Measurements from ENCODE around the gene CYP3A7.
"Not testable (repeated sequence)": the region's sequence is repeated elsewhere in the genome, so short reads cannot be mapped to it uniquely, and the experiment has no call there.

The CYP3A7 gene

GRCh38 chr7:99734987-99735386, at the start of gene CYP3A7:
CYP3A7 (minus strand) TSS chr7:99735196; CDS start chr7:99735093, 103 bp downstream.
- Mint-ChIP-seq H3K27me3 (ENCODE audit: low read depth) (no peaks in the 10 kb centered on the region), H3K36me3 (ENCODE audit: low read depth) (peaks cover 3% of the 10 kb centered on the region), H3K27ac (no peak within 1 kb of the TSS), H3K9me3 (no peaks in the 10 kb centered on the region), H3K4me1 (ENCODE audit: low read depth) (peaks cover 5% of the 10 kb centered on the region), H3K4me3 (no peak within 1 kb of the TSS)

GRCh38 chr7:99784007-99784406, 49.0 kb upstream of the CYP3A7 start, which contains the start of gene CYP3A4:
CYP3A4 (minus strand) TSS chr7:99784184; CDS start chr7:99784081, 103 bp downstream.
- Mint-ChIP-seq H3K27me3 (ENCODE audit: low read depth) (peaks cover 3% of the 10 kb centered on the region), H3K36me3 (ENCODE audit: low read depth) (no peaks in the 10 kb centered on the region), H3K9me3 (no peaks in the 10 kb centered on the region), H3K4me1 (ENCODE audit: low read depth) (peaks cover 7% of the 10 kb centered on the region), H3K4me3 (no peak within 1 kb of the TSS), H3K27ac (no peak within 1 kb of the TSS)

- no peaks in the 10 kb centered on the region for H3K36me3 Mint-ChIP-seq (ENCODE audit: low read depth)
- no peak overlapping the region for H3K4me3 Mint-ChIP-seq
- no peaks in the 10 kb centered on the region for H3K9me3 Mint-ChIP-seq
- peaks cover 4% of the 10 kb centered on the region for H3K27me3 Mint-ChIP-seq (ENCODE audit: low read depth)
- H3K27ac Mint-ChIP-seq, result no peak overlapping the region
- no peaks in the 10 kb centered on the region for H3K4me1 Mint-ChIP-seq (ENCODE audit: low read depth)
Measured at GRCh38 chr7:99782012-99782953, 47.3 kb upstream of the CYP3A7 start.

GRCh38 chr7:99780588-99780987, 45.6 kb upstream of the CYP3A7 start:
- no peaks in the 10 kb centered on the region for H3K4me1 Mint-ChIP-seq (ENCODE audit: low read depth)
- H3K27me3 Mint-ChIP-seq (ENCODE audit: low read depth), result peaks cover 15% of the 10 kb centered on the region
- no peak overlapping the region for H3K4me3 Mint-ChIP-seq
- no peaks in the 10 kb centered on the region for H3K36me3 Mint-ChIP-seq (ENCODE audit: low read depth)
- H3K9me3 Mint-ChIP-seq, result no peaks in the 10 kb centered on the region
- no peak overlapping the region for H3K27ac Mint-ChIP-seq

GRCh38 chr7:99779949-99780348, 45.0 kb upstream of the CYP3A7 start:
- Mint-ChIP-seq H3K9me3 (no peaks in the 10 kb centered on the region), H3K27ac (no peak overlapping the region), H3K27me3 (ENCODE audit: low read depth) (peaks cover 21% of the 10 kb centered on the region), H3K4me1 (ENCODE audit: low read depth) (no peaks in the 10 kb centered on the region), H3K4me3 (no peak overlapping the region), H3K36me3 (ENCODE audit: low read depth) (no peaks in the 10 kb centered on the region)

- H3K27me3 Mint-ChIP-seq (ENCODE audit: low read depth), result peaks cover 29% of the 10 kb centered on the region
- H3K4me1 Mint-ChIP-seq (ENCODE audit: low read depth), result no peaks in the 10 kb centered on the region
- no peaks in the 10 kb centered on the region for H3K36me3 Mint-ChIP-seq (ENCODE audit: low read depth)
- H3K4me3 Mint-ChIP-seq, result no peak overlapping the region
- H3K9me3 Mint-ChIP-seq, result no peaks in the 10 kb centered on the region
- no peak overlapping the region for H3K27ac Mint-ChIP-seq
Measured at GRCh38 chr7:99778880-99779279, 43.9 kb upstream of the CYP3A7 start.

GRCh38 chr7:99773395-99773794, 38.4 kb upstream of the CYP3A7 start:
- not testable (repeated sequence) for H3K27ac Mint-ChIP-seq; H3K4me3 Mint-ChIP-seq; H3K4me1 Mint-ChIP-seq (ENCODE audit: low read depth); H3K9me3 Mint-ChIP-seq; H3K36me3 Mint-ChIP-seq (ENCODE audit: low read depth)
- peaks cover 41% of the 10 kb centered on the region for H3K27me3 Mint-ChIP-seq (ENCODE audit: low read depth)

- no peak overlapping the region for H3K4me3 Mint-ChIP-seq
- peaks cover 41% of the 10 kb centered on the region for H3K27me3 Mint-ChIP-seq (ENCODE audit: low read depth)
Measured at GRCh38 chr7:99772565-99772964, 37.6 kb upstream of the CYP3A7 start.

GRCh38 chr7:99769494-99769893, 34.5 kb upstream of the CYP3A7 start:
- H3K9me3 Mint-ChIP-seq; H3K4me1 Mint-ChIP-seq (ENCODE audit: low read depth); H3K4me3 Mint-ChIP-seq; H3K36me3 Mint-ChIP-seq (ENCODE audit: low read depth); H3K27ac Mint-ChIP-seq: not testable (repeated sequence)
- H3K27me3 Mint-ChIP-seq (ENCODE audit: low read depth), result peaks cover 20% of the 10 kb centered on the region

More at GRCh38 chr7:99772565-99772964, 37.6 kb upstream of the CYP3A7 start:
- peaks cover 2% of the 10 kb centered on the region for H3K4me1 Mint-ChIP-seq (ENCODE audit: low read depth)
- H3K36me3 Mint-ChIP-seq (ENCODE audit: low read depth), result no peaks in the 10 kb centered on the region
- peaks cover 9% of the 10 kb centered on the region for H3K9me3 Mint-ChIP-seq
- H3K27ac Mint-ChIP-seq, result no peak overlapping the region

- Mint-ChIP-seq H3K36me3 (ENCODE audit: low read depth) (no peaks in the 10 kb centered on the region), H3K4me1 (ENCODE audit: low read depth) (peaks cover 4% of the 10 kb centered on the region), H3K27ac (no peak overlapping the region), H3K4me3 (no peak overlapping the region), H3K9me3 (peaks cover 9% of the 10 kb centered on the region), H3K27me3 (ENCODE audit: low read depth) (peaks cover 15% of the 10 kb centered on the region)
Measured at GRCh38 chr7:99768471-99768870, 33.5 kb upstream of the CYP3A7 start.

- no peaks in the 10 kb centered on the region for H3K36me3 Mint-ChIP-seq (ENCODE audit: low read depth)
Measured at GRCh38 chr7:99767662-99768061, 32.7 kb upstream of the CYP3A7 start.

GRCh38 chr7:99766484-99767099, 31.6 kb upstream of the CYP3A7 start:
- H3K4me1 Mint-ChIP-seq (ENCODE audit: low read depth), result peaks cover 4% of the 10 kb centered on the region
- no peak overlapping the region for H3K27ac Mint-ChIP-seq
- no peak overlapping the region for H3K4me3 Mint-ChIP-seq
- peaks cover 9% of the 10 kb centered on the region for H3K9me3 Mint-ChIP-seq
- no peaks in the 10 kb centered on the region for H3K36me3 Mint-ChIP-seq (ENCODE audit: low read depth)
- H3K27me3 Mint-ChIP-seq (ENCODE audit: low read depth), result peaks cover 9% of the 10 kb centered on the region

More at GRCh38 chr7:99767662-99768061, 32.7 kb upstream of the CYP3A7 start:
- no peak overlapping the region for H3K27ac Mint-ChIP-seq
- H3K4me3 Mint-ChIP-seq, result no peak overlapping the region
- H3K4me1 Mint-ChIP-seq (ENCODE audit: low read depth), result peaks cover 4% of the 10 kb centered on the region
- peaks cover 11% of the 10 kb centered on the region for H3K27me3 Mint-ChIP-seq (ENCODE audit: low read depth)
- H3K9me3 Mint-ChIP-seq, result peaks cover 9% of the 10 kb centered on the region

- Mint-ChIP-seq H3K36me3 (ENCODE audit: low read depth) (no peaks in the 10 kb centered on the region), H3K27ac (no peak overlapping the region), H3K4me3 (no peak overlapping the region), H3K27me3 (ENCODE audit: low read depth) (no peaks in the 10 kb centered on the region), H3K9me3 (no peaks in the 10 kb centered on the region), H3K4me1 (ENCODE audit: low read depth) (peaks cover 4% of the 10 kb centered on the region)
Measured at GRCh38 chr7:99764478-99764877, 29.5 kb upstream of the CYP3A7 start.

GRCh38 chr7:99762680-99763327, 27.8 kb upstream of the CYP3A7 start:
- no peaks in the 10 kb centered on the region for H3K36me3 Mint-ChIP-seq (ENCODE audit: low read depth)
- no peaks in the 10 kb centered on the region for H3K27me3 Mint-ChIP-seq (ENCODE audit: low read depth)
- no peak overlapping the region for H3K27ac Mint-ChIP-seq
- peaks cover 4% of the 10 kb centered on the region for H3K4me1 Mint-ChIP-seq (ENCODE audit: low read depth)
- no peak overlapping the region for H3K4me3 Mint-ChIP-seq
- H3K9me3 Mint-ChIP-seq, result no peaks in the 10 kb centered on the region
